Endothelial cell of umbilical vein (primary cell): ENCODE results near the gene MSL1. TPM values are rescaled to one million over a fixed set of nuclear protein-coding genes. Genes with fewer than 3 reads are reported as not detected.

ENCODE experiments used
- BruUV-seq: library from RNA; stranded (reverse); fragments of 400-500 nt; replicated peaks from 2 replicates; lab custom pipeline; 2021; lab: Mats Ljungman, UMichigan
- CTCF ChIA-PET: fragments of 300-600, 350-600 bp; sonication (Branson Sonifier 250); formaldehyde crosslinking; loops from one replicate; lab custom pipeline; 2021; ENCODE audit warnings: antibody characterized with exemption, inconsistent platforms; lab: Charles Lee
- POLR2A ChIA-PET: fragments of 300-600, 350-600 bp; sonication (Branson Sonifier 250); formaldehyde crosslinking; loops from one replicate; lab custom pipeline; 2021; ENCODE audit warnings: antibody characterized with exemption, inconsistent platforms; lab: Charles Lee
- DNase-seq: peaks from one replicate; pipeline ENCODE4 v3.0.0-alpha.2; 2011; ENCODE audit warnings: low read depth, low spot score
- FAIRE-seq: peaks from 2 replicates; lab custom pipeline; 2011; peaks lifted over from hg19 to GRCh38; lab: Jason Lieb, UNC
- H2AFZ ChIP-seq: 2 replicates; pipeline ENCODE4 v1.6.0; 2012; ENCODE audit warnings: low read depth, low read length, control low read depth, inconsistent platforms
- H3K27ac ChIP-seq: 2 replicates; pipeline ENCODE4 v1.5.1; 2011; ENCODE audit warnings: low read depth, mild to moderate bottlenecking, control low read depth, low read length, moderate library complexity; ENCODE audit not compliant: insufficient read depth
- H3K27me3 ChIP-seq, 2 experiments: 2 replicates each; pipeline versions ENCODE4 v1.6.0 to v1.6.1; 2011; ENCODE audit warnings: low read length in 2 of 2, mixed read lengths in 1 of 2; ENCODE audit not compliant: control insufficient read depth in 2 of 2, insufficient read depth in 2 of 2
- H3K36me3 ChIP-seq, 2 experiments: 2 replicates in 1 of 2; 3 replicates in 1 of 2; pipeline ENCODE4 v1.5.1; 2011; ENCODE audit warnings: low read length in 2 of 2, mild to moderate bottlenecking in 1 of 2, moderate library complexity in 1 of 2; ENCODE audit not compliant: control insufficient read depth in 2 of 2, insufficient read depth in 2 of 2; ENCODE audit errors: extremely low read depth in 1 of 2
- H3K4me1 ChIP-seq: 3 replicates; pipeline ENCODE4 v1.5.1; 2011; ENCODE audit warnings: mild to moderate bottlenecking, low read length; ENCODE audit not compliant: control insufficient read depth, insufficient read depth; ENCODE audit errors: extremely low read depth
- H3K4me2 ChIP-seq: 2 replicates; pipeline ENCODE4 v1.6.1; 2011; ENCODE audit warnings: low read length, control low read depth, mixed read lengths; ENCODE audit not compliant: insufficient read depth
- H3K4me3 ChIP-seq, 3 experiments: fragments of 200-600 bp in 1 of 3; sonication (generic), shearing (Covaris generic) in 1 of 3; replicated peaks in 1 of 3; 2 replicates each; pipeline ENCODE4 v1.5.1; 2011 to 2016; ENCODE audit warnings: control low read depth in 3 of 3, low read length in 3 of 3, mild to moderate bottlenecking in 2 of 3, inconsistent platforms in 1 of 3, low read depth in 1 of 3, moderate library complexity in 1 of 3; ENCODE audit not compliant: insufficient read depth in 1 of 3
- H3K79me2 ChIP-seq: 2 replicates; pipeline ENCODE4 v1.6.0; 2012; ENCODE audit warnings: low read length, inconsistent platforms; ENCODE audit not compliant: control insufficient read depth, insufficient read depth
- H3K9ac ChIP-seq: replicated peaks from 2 replicates; pipeline ENCODE3; 2011; ENCODE audit warnings: low read length, control low read depth; ENCODE audit not compliant: insufficient read depth; ENCODE audit errors: extremely low read depth
- H3K9me1 ChIP-seq: replicated peaks from 3 replicates; pipeline ENCODE4 v1.6.0; 2011; ENCODE audit warnings: mild to moderate bottlenecking, low read length; ENCODE audit not compliant: control insufficient read depth, insufficient read depth; ENCODE audit errors: extremely low read depth
- H3K9me3 ChIP-seq: replicated peaks from 2 replicates; pipeline ENCODE4 v1.5.1; 2012; ENCODE audit warnings: low read length, inconsistent platforms; ENCODE audit not compliant: control insufficient read depth, insufficient read depth
- H4K20me1 ChIP-seq: replicated peaks from 2 replicates; pipeline ENCODE3; 2011; ENCODE audit warnings: mild to moderate bottlenecking, low read length; ENCODE audit not compliant: control insufficient read depth, insufficient read depth; ENCODE audit errors: extremely low read depth
- EZH2 ChIP-seq: IDR thresholded peaks from 2 replicates; pipeline ENCODE4 v1.6.1; 2012; ENCODE audit warnings: borderline replicate concordance, low read depth, mild to moderate bottlenecking, moderate library complexity, low read length, inconsistent platforms; ENCODE audit not compliant: severe bottlenecking
- FOS ChIP-seq: IDR thresholded peaks from 2 replicates; pipeline ENCODE4 v1.6.1; 2011; ENCODE audit warnings: mild to moderate bottlenecking, low read length, moderate library complexity, borderline replicate concordance; ENCODE audit not compliant: insufficient read depth
- GATA2 ChIP-seq: IDR thresholded peaks from 2 replicates; pipeline ENCODE4 v1.7.0; 2011; ENCODE audit warnings: low read depth, mild to moderate bottlenecking, moderate library complexity, mixed read lengths, low read length; ENCODE audit not compliant: insufficient read length, insufficient read depth
- MYC ChIP-seq: IDR thresholded peaks from one replicate; pipeline ENCODE4 v1.6.1; 2011; ENCODE audit warnings: mild to moderate bottlenecking, low read depth, low read length
- POLR2A ChIP-seq: IDR thresholded peaks from 2 replicates; pipeline ENCODE4 v1.6.1; 2012; ENCODE audit warnings: low read depth, mild to moderate bottlenecking, control low read depth, low read length
- POLR2AphosphoS5 ChIP-seq: IDR thresholded peaks from 2 replicates; pipeline ENCODE4 v1.6.1; 2012; ENCODE audit warnings: low read depth, mild to moderate bottlenecking, control low read depth, low read length, moderate library complexity; ENCODE audit not compliant: insufficient read depth
- dilution Hi-C: fragments of 300-500 bp; cut with MboI; formaldehyde crosslinking; loops from one replicate; pipeline ENCODE4 v1.15.0; 2019; ENCODE audit warnings: low sequenced_read_pairs; ENCODE audit not compliant: extremely low pct_ligation_motif_present
- intact Hi-C: fragments of 100-400 bp; cut with micrococcal nuclease; formaldehyde crosslinking; loops from one replicate; pipeline ENCODE4 v1.10.0; 2022
- polyA plus RNA-seq, 4 experiments: library from polyadenylated mRNA; depleted of rRNA in 3 of 4; stranded (reverse) in 3 of 4; unstranded in 1 of 4; fragments of >200 nt; gene quantifications; 2 replicates each; pipeline versions ENCODE4 v1.2.1 to v1.2.3, GENCODE V29; 2011 to 2012; ENCODE audit warnings: missing spikeins in 1 of 4
- total RNA-seq: library from RNA; stranded (reverse); gene quantifications from 2 replicates; pipeline ENCODE4 v1.2.3, GENCODE V29; 2021
- TF ChIP-seq, protein P1 (sequence below), 2 donors: IDR thresholded peaks; 1 replicate in 1 of 2; 2 replicates in 1 of 2; pipeline ENCODE4 v1.5.1; 2011; ENCODE audit warnings: low read length in 2 of 2, mild to moderate bottlenecking in 2 of 2, moderate library complexity in 2 of 2, control low read depth in 1 of 2, inconsistent platforms in 1 of 2, low read depth in 1 of 2; ENCODE audit not compliant: insufficient read depth in 1 of 2; ENCODE audit errors: extremely low read depth in 1 of 2
- TF ChIP-seq, protein P2 (sequence below): IDR thresholded peaks from 2 replicates; pipeline ENCODE4 v1.6.1; 2011; ENCODE audit not compliant: insufficient read depth, insufficient read length

MSL1 gene
- total and polyA plus RNA-seq, 2 donors (not counting 3 experiments of a cell fraction or from before 2014, with no cell fraction given) = 30.9 to 95.0 TPM

DNA sequence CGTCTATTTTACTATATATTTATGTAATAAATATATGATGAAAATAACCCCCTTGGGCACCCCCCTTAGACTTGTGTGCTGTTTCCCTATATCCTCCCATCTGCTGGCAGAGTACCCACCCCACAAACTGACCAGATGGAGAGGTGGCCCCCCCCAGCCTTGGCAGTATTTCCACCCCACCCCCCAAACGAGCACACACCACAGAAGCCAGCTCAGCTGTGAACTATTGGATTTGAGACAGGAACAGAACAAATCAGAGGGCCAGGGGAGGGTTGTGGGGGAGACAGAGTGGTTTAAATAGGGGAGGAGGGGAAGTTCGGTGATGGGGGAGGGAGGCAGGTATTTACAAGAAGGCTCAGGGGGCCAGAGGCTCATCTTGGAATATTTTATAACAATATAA, 29.2 kb upstream of the MSL1 start:
- H3K27ac ChIP-seq = no peak overlapping the region
- no peaks in the 10 kb centered on the region for H3K79me2 ChIP-seq
- intact Hi-C loops = no loop called here
- dilution Hi-C loops = no loop called here
- H3K27me3 ChIP-seq = no peaks in the 10 kb centered on the region
- no peak overlapping the region for H2AFZ ChIP-seq
- POLR2A ChIA-PET = interaction anchor here (1.4 kb wide), 1 partner anchor 21 kb away, joined by 4 read pairs; no protein-coding TSS in a partner anchor
- no peak overlapping the region for H3K4me2 ChIP-seq
- H3K9me1 ChIP-seq = no peaks in the 10 kb centered on the region
- H3K4me1 ChIP-seq = peaks cover 5% of the 10 kb centered on the region
- TF ChIP-seq POLR2A (no peak), MYC (no peak), POLR2AphosphoS5 (no peak), FOS (no peak), EZH2 (no peak), GATA2 (no peak)
- TF ChIP-seq, protein P1, sequence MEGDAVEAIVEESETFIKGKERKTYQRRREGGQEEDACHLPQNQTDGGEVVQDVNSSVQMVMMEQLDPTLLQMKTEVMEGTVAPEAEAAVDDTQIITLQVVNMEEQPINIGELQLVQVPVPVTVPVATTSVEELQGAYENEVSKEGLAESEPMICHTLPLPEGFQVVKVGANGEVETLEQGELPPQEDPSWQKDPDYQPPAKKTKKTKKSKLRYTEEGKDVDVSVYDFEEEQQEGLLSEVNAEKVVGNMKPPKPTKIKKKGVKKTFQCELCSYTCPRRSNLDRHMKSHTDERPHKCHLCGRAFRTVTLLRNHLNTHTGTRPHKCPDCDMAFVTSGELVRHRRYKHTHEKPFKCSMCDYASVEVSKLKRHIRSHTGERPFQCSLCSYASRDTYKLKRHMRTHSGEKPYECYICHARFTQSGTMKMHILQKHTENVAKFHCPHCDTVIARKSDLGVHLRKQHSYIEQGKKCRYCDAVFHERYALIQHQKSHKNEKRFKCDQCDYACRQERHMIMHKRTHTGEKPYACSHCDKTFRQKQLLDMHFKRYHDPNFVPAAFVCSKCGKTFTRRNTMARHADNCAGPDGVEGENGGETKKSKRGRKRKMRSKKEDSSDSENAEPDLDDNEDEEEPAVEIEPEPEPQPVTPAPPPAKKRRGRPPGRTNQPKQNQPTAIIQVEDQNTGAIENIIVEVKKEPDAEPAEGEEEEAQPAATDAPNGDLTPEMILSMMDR (IDR thresholded peaks at IDR 0.05; ENCODE audit: extremely low read depth in 1 of 2, insufficient read depth in 1 of 2, low read depth in 1 of 2, low read length in 2 of 2) = no peak
- TF ChIP-seq, protein P2, sequence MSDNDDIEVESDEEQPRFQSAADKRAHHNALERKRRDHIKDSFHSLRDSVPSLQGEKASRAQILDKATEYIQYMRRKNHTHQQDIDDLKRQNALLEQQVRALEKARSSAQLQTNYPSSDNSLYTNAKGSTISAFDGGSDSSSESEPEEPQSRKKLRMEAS = no peak
- no peak overlapping the region for H3K9ac ChIP-seq
- no peak for DNase-seq
- no peak for FAIRE-seq
- no peaks in the 10 kb centered on the region for H3K9me3 ChIP-seq
- CTCF ChIA-PET = interaction anchor here (1.0 to 2.1 kb wide), 4 partner anchors 8 to 20 kb away, joined by 3 to 10 read pairs (median 7); no protein-coding TSS in a partner anchor
- H3K36me3 ChIP-seq = peaks cover 0 to 41% of the 10 kb centered on the region in 2 experiments
- no TSS peak for BruUV-seq
- H4K20me1 ChIP-seq = no peaks in the 10 kb centered on the region
- no peak overlapping the region for H3K4me3 ChIP-seq
